SH-SY5Y (cell line): ENCODE measurements around the gene MACF1.

Experiments
- GATA2 ChIP-seq: IDR thresholded peaks from 2 replicates; pipeline ENCODE4 v1.6.1; 2011; ENCODE audit warnings: mild to moderate bottlenecking, low read depth, low read length
- GATA3 ChIP-seq: IDR thresholded peaks from 2 replicates; pipeline ENCODE4 v1.6.1; 2011; ENCODE audit warnings: low read depth, mild to moderate bottlenecking, low read length, moderate library complexity

- TF ChIP-seq GATA3 (no peak), GATA2 (no peak)
Observed at GRCh38 chr1:39379187-39379586, 174.7 kb downstream of the MACF1 start.
